ENCODE data around the gene MRPL44.

Gene MRPL44

DNA sequence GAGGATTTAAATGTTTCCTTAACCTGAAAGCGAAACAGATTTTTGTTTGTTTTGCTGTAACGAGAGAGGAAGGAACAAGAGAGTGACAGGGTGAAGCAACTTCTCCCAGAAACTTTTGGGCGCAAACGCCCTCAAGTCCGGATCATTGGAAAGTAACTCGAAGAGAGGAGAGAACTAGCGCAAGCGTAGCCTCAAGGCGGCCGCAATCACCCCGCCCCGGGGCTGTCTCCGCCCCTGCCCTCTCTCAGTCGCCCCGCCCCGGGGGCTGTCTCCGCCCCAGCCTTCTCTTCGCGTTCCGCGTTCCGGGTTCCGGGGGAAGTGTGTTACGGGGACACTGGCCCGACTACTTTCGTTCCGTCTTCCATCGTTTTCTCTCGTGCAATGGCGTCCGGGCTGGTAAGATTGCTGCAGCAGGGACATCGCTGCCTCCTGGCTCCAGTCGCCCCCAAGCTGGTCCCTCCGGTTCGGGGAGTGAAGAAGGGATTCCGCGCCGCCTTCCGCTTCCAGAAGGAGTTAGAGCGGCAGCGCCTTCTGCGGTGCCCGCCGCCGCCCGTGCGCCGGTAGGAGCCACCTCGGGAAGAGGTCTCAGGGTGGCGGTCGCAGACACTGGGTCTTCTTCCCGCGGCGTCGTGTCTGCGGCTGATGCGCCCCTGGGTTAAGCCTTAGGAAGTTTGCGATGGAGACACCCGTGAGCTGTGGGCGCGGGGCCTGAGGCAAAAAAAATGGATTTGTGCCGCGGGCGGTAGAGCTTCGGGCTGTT lies at the start of gene MRPL44:
TSS of gene MRPL44 (plus strand) at position 372 of the 760 bp plus-strand sequence. CDS start at position 382, 10 bp downstream.
- DNase-seq: peak; percentile 95

DNA sequence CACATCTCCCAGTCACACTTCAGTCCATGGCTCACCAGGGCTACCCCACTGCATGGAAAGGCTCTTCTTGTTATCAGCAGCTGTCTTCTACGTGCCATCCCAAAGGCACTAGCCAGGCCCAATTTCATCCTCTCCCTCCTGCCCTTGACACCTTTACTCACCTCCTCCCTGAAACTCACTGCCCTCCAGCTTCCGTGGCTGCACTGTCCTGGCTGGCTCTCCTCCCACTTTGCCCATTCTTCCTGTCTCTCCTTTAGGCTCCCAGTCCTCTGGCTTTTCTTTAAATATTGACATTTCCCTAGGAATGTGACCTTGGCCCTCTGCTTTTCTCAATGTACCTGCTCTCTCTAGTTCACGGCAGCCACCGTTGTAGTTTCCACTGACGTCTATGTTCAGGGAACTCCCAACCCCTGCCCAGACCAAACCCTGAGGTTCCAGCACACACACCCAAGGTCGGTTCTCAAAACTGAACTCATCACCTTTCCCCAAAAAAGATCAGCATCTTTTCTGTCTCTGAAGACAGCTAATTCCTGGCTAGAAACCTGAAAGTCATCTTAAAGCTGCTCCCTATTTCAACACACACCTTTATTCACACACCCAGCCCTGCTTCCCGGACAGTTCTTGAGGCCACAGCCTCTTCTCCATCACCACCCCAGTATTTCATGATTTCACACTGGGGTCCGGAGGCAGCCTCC lies 48.8 kb upstream of the MRPL44 start:
- DNase-seq: no peak

DNA sequence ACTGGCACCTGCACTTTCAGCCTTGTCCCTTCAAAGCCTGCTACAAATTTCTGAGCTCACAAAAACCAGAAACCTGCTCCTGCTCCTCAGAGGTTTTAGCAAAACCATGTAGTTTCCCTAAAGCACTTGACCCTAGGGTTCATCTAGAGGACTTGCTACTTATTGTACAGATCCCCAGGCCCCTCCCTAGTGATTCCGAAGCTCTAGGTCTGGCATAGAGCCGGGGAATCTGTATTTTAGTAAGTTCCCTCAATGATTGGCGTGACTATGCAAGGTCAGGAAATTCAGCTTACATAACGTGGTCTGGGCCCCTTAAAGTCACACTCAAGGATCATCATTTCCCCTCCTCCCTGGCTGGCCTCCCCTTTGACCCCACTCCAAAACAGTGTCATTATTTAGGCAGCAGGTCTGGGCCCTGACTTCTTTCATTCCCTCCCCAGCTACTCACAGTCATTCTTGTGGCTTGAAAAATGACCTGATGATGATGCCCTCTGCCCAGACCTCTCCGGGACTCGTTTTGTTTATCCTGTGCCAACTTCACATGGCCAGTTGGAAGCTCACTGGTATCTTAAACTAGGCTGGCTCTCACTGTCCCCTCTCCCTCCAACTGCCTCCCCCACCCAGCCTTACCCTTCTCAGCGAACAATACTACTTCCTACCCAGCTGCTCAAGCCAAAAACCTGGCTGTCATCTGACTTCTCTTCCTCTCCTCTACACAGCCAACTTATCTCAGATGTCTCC lies 48.1 kb upstream of the MRPL44 start:
- DNase-seq: no peak

DNA sequence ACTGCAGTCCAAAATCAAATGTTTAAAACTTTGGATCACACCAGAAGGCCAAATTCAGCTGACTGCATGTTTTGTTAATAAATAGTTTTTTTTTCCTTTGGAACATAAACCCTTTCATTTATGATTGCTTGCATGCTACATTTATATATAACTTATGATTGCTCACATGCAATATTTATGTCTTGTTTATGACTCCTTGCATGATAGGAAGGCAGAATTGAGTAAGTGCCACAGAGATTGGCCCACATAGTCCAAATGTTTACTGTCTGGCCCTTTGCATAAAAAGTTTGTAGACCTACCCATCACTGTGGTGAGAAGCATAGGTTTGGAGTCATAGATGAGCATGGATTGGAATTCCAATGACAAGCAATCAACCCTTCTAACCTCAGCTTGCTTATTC lies 42.9 kb upstream of the MRPL44 start:
- no peak for DNase-seq

DNA sequence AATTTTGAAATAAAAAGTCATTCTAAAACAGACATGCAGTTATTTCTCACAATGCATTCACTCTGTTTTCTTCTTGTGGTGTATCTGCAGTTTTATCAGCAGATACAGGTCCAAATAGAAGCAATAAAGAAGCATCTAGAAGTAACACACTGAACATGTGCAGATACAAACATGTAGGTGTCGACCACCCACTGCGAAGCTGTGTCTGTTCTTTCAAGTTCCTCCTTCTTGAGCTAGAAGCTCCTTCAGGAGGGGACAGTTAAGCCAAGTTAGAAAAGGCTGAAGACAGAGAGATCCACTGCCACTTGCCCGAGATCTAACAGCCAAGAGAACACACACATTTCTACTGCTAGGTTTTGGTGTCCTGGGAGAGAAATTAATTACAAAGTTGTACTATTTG lies 42.2 kb upstream of the MRPL44 start:
- no peak for DNase-seq

DNA sequence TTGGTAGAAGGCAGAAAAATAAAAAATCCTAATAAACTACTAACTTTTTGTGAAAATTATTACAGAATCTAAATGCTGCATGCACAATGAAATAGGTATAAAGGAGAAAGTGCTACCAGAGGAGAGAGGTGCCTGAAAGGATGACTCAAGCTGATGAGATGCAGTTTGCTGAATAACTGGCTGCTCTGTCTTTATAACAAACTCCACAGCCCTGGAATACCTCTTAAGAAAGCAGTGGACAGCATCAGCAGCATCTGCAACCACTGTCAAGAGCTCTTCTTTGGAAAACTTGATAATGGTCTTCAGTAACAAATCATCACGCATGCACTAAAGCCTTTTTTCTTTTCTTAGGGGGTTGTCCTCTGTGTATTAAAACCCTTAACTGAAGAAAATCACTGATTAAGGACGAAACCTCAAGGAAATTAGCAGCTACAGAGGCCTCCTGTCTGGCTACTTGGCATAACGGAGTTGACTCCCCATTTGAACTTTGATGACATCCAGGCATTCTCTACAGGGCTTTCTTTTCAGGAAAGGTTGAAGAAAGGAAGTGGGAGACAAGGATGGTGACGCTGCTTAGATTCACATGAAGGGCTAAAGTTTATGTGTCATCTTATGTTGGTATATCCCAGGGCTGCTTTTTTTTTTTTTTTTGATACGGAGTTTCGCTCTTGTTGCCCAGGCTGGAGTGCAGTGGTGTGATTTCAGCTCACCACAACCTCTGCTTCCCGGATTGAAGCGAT lies 40.9 kb upstream of the MRPL44 start:
- no peak for DNase-seq

DNA sequence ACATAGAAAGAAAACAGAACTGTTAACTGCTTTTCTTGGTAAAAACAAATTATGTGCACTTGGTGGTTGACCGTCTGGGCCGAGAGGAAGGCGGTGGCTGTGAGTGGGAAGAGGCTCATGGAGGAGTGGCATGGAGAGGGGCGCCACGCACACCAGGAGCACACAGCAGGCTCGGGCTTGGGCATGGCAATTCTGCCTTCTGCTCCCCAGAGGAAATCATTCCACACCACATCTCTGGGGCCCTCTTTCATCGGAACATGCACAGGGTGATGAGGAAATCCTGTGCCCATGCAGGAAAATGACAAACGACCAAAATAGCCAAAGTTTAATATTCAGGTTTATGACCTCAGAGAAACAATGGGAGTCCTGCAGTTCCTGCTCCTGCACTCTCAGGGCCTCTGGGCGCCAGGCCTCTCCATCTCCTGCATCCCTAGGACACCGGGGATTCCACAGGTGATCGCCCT lies 38.6 kb upstream of the MRPL44 start:
- no peak for DNase-seq

DNA sequence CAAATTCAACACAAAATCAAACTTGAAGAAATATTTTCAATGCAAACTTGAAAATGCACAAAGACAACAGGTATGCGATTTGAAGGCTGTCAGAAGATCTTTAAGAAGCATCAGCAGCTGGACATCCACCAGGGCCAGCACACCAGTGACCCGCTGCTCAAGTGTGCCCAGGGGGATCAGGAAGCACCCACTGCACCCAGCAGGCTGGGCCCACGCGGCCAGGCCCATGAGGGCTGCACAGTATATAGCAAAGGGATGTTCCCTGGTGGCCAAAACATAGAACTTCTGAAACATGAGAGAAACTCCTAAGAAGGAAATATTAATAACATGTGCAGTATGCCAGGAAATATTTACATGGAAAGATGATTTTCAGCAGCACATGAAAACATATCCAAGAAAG lies 37.2 kb upstream of the MRPL44 start:
- no peak for DNase-seq

DNA sequence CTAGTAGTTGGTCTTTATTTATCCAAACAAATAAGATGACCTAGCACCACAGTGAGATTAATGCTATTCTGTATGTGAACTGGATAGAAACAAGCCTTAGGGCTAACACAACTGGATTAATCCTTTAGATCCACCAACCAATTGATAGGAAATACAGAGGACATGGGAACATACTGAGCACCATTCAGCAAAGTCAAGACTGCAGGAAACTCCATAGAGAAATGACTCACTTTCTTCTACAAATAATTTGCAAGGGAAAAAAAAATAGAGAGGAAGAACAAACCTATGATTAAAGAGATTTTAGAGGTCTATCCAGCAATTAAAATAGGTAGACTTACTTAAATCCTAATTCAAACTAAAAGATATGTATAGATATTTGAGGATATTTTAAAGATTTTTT lies 36.1 kb upstream of the MRPL44 start:
- DNase-seq: no peak

DNA sequence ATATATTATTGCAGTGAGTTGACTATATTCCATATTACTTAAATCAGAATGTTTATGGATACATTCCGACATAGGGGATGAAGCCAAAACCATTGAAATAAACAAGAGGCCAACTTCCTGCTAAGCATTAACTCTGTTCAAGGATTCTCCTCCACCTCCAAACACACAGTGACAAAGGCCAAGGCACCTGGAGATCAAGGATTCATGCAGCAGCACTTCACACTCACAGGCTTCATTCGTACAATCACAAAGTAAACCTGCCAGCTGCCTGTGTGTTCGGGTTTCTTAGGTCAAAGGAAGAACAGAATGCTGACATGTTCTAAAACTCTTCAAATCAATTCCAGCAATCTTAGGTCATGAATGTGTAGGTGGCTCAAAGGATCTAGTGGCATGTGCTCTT lies 35.0 kb upstream of the MRPL44 start:
- DNase-seq: no peak

DNA sequence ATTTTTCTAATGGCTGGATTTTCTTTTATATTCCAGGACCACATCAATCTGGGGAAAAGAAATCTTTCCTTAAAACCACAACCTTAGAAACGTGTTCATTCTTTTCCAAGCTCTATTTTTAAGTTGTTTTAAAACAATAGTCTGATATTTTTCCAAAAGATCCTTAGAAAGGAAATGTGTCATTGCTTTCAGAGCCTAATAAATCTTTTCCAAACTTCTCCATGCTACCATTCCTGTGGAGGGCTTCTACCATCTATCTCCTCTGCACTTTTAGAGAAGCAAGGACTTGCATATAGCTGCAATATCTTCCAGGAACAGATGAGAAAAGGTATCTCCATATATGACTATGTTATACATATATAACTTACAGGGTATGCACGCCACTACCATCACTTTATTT lies 33.3 kb upstream of the MRPL44 start:
- DNase-seq: peak; percentile 61

DNA sequence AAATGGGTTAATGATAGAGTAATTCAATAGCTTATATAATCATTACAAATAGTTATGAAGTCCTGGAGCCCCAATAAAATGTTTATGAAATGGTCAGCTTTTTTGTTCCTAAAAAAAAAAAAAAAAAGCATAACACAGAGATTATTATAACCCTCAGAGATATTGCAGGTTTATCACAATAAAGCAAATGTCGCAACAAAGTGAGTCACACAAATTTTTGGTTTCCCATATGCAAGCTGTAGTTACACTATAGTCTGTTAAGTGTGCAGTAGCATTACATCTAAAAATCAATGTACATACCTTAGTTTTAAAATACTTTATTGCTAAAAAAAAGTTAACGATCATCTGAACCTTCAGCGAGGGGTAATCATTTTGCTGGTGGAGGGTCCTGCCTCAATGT lies 32.2 kb upstream of the MRPL44 start:
- peak; percentile 66 for DNase-seq

DNA sequence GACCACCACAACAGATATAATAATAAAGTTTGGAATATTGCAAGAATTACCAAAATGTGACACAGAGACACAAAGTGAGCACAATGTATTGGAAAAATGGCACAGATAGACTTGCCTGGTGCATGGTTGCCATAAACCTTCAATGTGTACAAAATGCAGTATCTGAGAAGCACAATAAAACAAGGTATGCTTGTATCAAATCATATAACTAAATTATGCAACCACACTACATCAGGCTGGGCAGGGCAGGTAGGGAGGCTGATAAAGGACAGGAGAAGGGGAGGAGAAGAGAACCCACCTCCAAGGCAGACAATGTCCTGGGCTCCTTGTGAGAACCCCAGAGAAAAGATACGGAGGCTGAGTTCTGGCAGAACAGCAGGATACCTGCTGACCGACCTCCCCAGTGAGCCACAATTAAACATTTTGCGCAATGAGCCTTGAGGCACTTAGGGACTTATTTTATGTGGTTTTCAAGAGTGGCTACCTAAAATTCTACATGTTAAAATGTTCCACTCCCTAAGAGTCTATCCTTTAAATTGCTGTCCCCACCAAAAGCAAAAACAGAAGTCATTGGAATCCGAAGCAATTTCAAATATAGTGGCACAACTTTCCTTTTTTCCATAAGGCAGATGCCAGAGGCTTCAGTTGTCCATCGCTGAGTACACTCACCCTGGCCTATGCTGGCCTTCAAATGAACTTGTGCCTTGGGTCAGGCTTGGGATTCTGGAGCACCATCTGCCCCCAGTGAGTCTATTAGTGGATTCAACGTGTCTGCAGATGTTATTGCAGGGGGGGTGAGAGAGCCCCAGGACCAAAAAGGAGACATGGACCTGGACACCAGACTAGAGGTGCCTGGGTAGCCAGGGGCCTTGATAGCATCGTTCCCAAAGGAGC lies 28.9 kb upstream of the MRPL44 start:
- DNase-seq: no peak

DNA sequence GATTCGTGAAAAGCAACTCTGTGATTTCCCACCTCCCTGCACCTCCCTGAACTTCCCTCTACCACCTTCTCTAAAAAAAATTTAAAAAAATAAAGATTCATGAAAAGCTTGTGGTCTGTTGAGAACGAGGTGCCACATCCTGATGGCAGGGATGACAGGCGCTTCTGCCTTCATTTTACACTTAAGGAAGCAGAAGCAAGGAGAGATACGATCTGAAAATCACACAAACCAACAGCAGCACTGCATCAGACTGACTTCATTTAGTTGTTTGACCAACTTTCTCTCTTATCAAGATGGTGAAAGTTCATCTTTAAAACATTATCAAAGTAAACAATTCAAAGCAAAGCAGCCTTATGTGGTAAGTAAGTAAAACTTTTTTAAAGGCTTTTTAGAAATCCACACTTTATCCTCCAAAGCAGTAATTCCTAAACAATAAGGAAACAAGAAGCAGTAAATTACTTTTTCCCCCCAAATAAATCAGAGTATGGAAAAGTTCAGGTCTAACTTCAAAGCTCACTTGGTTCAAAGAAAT lies 27.6 kb upstream of the MRPL44 start:
- DNase-seq: no peak

DNA sequence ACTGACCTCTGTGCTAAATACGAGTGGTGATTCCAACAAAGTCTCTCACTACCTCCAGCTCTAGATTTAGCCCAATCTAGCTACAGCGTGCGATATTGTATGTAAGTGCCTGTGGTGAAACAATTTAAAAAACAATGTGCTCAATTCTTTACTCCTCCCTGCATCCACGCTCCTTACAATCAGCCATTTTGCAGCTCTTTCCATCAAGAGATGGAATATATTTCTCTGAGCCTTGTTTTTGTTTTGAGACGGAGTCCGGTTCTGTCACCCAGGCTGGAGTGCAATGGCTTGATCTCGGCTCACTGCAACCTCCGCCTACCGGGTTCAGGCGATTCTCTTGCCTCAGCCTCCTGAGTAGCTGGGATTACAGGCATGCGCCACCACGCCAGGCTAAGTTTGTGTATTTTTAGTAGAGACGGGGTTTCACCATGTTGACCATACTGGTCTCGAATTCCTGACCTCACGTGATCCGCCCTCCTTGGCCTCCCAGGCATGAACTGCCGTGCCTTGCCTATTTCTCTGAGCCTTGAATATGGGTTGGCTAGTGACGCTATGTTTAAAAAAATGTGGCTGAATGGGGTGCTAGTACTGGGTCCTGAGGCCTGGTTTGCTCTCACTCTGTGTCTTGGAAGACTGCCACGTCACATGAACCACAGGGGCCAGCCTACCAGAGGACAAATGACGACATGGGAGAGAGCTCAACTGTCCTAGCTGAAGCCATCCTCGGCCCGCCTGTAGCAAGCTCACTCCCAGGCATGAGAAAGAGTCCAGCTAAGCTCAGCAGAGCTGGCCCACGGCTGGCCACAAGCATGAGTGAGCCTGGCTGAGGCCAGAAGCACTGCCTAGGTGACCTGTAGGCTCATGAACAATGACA lies 26.9 kb upstream of the MRPL44 start:
- no peak for DNase-seq

DNA sequence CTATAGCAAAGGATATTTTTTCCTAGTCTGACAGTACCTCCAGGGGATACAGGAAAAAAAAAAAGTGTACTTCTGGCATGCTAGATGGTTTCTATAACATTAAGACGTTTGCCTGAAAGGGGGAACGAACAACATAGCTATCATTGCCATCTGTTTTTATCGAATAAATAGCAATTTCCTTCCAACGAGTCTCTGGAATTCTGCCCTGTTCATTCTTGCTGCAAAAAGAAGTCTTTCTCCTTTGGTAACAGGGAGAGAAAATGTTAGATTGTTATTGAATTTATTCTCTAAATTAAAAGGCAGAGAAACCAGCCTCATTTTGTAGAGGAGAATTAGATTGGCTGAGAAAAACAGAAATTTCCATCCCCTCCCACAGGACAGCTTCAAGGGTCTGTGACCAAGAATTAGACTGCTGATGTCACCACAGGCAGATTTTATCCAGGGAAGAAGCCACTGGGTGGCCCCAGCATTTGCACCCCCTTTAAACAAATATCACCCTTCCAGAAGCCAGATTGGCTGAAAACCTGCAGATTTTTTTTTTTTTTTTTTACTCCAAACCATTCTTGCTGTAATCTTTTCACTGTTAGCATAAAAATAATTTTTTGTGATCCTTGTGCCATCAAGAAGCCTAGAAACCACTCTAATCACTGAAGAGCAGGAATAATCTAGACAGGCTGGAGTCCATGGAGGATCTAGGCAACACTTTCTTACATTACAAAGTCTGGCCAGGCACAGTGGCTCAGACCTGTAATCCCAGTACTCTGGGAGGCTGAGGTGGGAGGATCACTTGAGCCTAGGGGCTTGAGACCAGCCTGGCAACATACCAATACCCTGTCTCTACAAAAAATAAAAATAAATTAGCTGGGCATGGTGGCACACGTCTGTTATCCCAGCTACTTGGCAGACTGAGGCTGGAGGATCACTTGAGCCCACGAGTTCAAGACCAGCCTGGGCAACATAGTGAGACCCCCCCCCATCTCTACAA lies 24.2 kb upstream of the MRPL44 start:
- DNase-seq: no peak

DNA sequence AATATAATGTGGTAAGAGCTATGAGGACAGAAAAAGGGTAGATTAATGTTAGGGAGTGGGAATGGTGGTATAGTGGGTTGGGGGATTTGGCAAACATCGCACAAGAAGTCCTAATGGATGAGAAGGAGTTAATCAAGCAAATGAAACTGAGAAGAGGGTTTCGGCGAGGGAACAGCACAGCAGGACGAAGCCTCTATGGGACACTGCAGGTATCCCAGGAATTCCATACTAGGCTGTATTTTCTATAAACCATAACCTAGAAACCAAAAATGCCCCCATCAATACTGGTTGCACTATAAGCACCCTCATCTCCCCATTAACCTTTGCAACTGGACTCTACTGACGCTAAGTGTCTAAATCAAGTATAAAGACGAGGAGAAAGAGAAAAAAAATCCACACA lies 22.4 kb upstream of the MRPL44 start:
- no peak for DNase-seq

DNA sequence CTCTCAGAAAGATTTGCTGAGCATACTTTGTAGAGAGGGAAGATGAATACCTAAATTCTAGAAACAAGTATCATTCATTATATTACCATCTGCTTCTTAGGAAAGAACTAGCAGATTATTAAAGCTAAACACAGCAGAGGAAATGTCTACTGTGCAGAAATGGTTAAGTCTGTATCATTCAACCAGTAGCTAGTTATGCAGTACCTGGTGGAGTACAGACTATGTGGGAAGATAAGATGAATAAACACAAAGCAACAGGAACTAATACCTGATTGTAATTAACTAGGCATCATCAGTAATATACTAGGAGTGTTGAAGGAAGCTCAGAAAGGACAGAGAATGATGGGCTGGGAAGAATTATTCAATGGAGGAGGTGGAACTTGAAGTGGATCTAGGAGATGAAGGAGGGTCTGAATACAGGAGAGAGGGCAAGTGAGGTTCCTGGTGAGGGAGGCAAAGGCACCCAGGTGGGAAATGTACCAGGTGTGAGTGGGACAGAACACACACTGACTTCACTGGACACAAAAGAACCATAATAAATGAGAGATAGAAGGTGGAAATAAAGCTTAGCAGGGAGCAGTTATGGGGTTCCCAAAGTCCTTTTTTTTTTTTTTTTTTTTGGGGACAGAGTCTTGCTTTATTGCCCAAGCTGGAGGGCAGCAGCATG lies 21.7 kb upstream of the MRPL44 start:
- no peak for DNase-seq

DNA sequence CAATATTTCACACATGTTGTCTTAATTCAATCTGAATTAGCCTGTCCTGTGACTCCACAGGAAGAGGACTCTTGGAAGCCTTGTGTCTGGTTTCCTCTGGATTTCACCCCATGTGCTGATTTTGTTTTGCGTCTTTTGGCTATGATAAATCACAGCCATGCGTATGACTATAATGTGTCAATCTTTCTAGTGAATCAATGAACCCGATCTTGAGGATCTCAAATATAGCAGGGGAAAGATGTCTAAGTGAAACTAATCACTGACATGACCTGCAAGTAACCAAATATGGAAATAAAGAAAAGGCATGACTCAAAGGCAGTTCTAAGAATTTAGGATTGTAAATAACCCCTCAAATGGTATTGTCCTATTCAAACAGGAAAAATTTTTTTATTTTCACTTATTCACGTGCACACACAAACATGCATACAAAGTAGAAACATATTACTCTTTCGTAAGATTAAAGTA lies 20.4 kb upstream of the MRPL44 start:
- peak; percentile 34 for DNase-seq

All from fibroblast of skin of right biceps (primary cell).